ENCODE measurements around the gene TMCC2.

TMCC2 gene

GRCh38 chr1:205199931-205200299 lies 27.8 kb upstream of the TMCC2 start:
- TF ChIP-seq EGR1 (IDR thresholded peaks at IDR 0.05) = no peak
- TF ChIP-seq RAD21 (IDR thresholded peaks at IDR 0.05; ENCODE audit: low read depth) = no peak
- TF ChIP-seq TAF1 (IDR thresholded peaks at IDR 0.05; ENCODE audit: low read depth) = no peak
- no peak for TF ChIP-seq TEAD4 (IDR thresholded peaks at IDR 0.05)
- TF ChIP-seq, protein P1, sequence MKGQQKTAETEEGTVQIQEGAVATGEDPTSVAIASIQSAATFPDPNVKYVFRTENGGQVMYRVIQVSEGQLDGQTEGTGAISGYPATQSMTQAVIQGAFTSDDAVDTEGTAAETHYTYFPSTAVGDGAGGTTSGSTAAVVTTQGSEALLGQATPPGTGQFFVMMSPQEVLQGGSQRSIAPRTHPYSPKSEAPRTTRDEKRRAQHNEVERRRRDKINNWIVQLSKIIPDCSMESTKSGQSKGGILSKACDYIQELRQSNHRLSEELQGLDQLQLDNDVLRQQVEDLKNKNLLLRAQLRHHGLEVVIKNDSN (IDR thresholded peaks at IDR 0.05) = no peak
- no peak for TF ChIP-seq EP300 (IDR thresholded peaks at IDR 0.05; ENCODE audit: borderline replicate concordance)
- no peak for TF ChIP-seq CREB1 (IDR thresholded peaks at IDR 0.05; ENCODE audit: low read depth)
- TF ChIP-seq, protein P2, sequence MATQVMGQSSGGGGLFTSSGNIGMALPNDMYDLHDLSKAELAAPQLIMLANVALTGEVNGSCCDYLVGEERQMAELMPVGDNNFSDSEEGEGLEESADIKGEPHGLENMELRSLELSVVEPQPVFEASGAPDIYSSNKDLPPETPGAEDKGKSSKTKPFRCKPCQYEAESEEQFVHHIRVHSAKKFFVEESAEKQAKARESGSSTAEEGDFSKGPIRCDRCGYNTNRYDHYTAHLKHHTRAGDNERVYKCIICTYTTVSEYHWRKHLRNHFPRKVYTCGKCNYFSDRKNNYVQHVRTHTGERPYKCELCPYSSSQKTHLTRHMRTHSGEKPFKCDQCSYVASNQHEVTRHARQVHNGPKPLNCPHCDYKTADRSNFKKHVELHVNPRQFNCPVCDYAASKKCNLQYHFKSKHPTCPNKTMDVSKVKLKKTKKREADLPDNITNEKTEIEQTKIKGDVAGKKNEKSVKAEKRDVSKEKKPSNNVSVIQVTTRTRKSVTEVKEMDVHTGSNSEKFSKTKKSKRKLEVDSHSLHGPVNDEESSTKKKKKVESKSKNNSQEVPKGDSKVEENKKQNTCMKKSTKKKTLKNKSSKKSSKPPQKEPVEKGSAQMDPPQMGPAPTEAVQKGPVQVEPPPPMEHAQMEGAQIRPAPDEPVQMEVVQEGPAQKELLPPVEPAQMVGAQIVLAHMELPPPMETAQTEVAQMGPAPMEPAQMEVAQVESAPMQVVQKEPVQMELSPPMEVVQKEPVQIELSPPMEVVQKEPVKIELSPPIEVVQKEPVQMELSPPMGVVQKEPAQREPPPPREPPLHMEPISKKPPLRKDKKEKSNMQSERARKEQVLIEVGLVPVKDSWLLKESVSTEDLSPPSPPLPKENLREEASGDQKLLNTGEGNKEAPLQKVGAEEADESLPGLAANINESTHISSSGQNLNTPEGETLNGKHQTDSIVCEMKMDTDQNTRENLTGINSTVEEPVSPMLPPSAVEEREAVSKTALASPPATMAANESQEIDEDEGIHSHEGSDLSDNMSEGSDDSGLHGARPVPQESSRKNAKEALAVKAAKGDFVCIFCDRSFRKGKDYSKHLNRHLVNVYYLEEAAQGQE (IDR thresholded peaks at IDR 0.05; ENCODE audit: low read depth) = no peak
- TF ChIP-seq, protein P3, sequence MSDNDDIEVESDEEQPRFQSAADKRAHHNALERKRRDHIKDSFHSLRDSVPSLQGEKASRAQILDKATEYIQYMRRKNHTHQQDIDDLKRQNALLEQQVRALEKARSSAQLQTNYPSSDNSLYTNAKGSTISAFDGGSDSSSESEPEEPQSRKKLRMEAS (IDR thresholded peaks at IDR 0.05) = no peak
- TF ChIP-seq ZBTB7A (IDR thresholded peaks at IDR 0.05; ENCODE audit: low read depth) = no peak
- TF ChIP-seq NFIC (IDR thresholded peaks at IDR 0.05) = no peak
- TF ChIP-seq TCF12 (IDR thresholded peaks at IDR 0.05; ENCODE audit: low read depth) = no peak
- no peak for TF ChIP-seq CEBPB (IDR thresholded peaks at IDR 0.05)
- TF ChIP-seq FOXM1 (IDR thresholded peaks at IDR 0.05; ENCODE audit: borderline replicate concordance, low read depth) = no peak
- TF ChIP-seq YY1 (IDR thresholded peaks at IDR 0.05; ENCODE audit: low read depth) = no peak

- TF ChIP-seq YY1 (IDR thresholded peaks at IDR 0.05; ENCODE audit: low read depth) = no peak
- no peak for TF ChIP-seq CEBPB (IDR thresholded peaks at IDR 0.05)
- TF ChIP-seq TEAD4 (IDR thresholded peaks at IDR 0.05) = no peak
- no peak for TF ChIP-seq TCF12 (IDR thresholded peaks at IDR 0.05; ENCODE audit: low read depth)
- TF ChIP-seq FOXM1 (IDR thresholded peaks at IDR 0.05; ENCODE audit: borderline replicate concordance, low read depth) = no peak
- no peak for TF ChIP-seq NFIC (IDR thresholded peaks at IDR 0.05)
- TF ChIP-seq, protein P1 (IDR thresholded peaks at IDR 0.05) = no peak
- TF ChIP-seq TAF1 (IDR thresholded peaks at IDR 0.05; ENCODE audit: low read depth) = no peak
- no peak for TF ChIP-seq CREB1 (IDR thresholded peaks at IDR 0.05; ENCODE audit: low read depth)
- TF ChIP-seq RAD21 (IDR thresholded peaks at IDR 0.05; ENCODE audit: low read depth) = no peak
- TF ChIP-seq, protein P2 (IDR thresholded peaks at IDR 0.05; ENCODE audit: low read depth) = no peak
- TF ChIP-seq ZBTB7A (IDR thresholded peaks at IDR 0.05; ENCODE audit: low read depth) = no peak
- no peak for TF ChIP-seq EGR1 (IDR thresholded peaks at IDR 0.05)
- TF ChIP-seq, protein P3 (IDR thresholded peaks at IDR 0.05) = no peak
- TF ChIP-seq EP300 (IDR thresholded peaks at IDR 0.05; ENCODE audit: borderline replicate concordance) = no peak
Measured at GRCh38 chr1:205204552-205204951, 23.2 kb upstream of the TMCC2 start.

DNA sequence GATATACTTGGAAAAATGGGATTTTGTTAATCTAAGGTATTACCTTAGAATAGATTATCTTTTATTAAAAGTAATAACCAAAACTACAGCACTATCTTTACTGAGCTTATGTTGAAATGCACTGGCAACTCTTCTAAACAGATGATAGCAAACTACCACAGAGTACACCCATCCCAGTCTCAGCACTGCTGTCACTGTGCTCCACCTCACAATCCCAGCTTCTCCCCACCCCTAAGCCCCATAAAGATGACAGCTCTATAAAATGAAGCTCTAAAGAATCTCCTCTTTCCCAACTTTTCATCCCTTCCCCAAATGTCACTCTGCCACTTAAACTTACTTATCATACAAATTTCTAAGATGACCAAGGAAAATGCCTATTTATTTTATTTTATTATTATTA lies 22.7 kb upstream of the TMCC2 start:
- TF ChIP-seq, protein P3 (IDR thresholded peaks at IDR 0.05) = no peak
- TF ChIP-seq EGR1 (IDR thresholded peaks at IDR 0.05) (no peak), TCF12 (IDR thresholded peaks at IDR 0.05; ENCODE audit: low read depth) (no peak), YY1 (IDR thresholded peaks at IDR 0.05; ENCODE audit: low read depth) (no peak), TAF1 (IDR thresholded peaks at IDR 0.05; ENCODE audit: low read depth) (no peak), CEBPB (IDR thresholded peaks at IDR 0.05) (no peak), EP300 (IDR thresholded peaks at IDR 0.05; ENCODE audit: borderline replicate concordance) (no peak), NFIC (IDR thresholded peaks at IDR 0.05) (no peak), TEAD4 (IDR thresholded peaks at IDR 0.05) (no peak), FOXM1 (IDR thresholded peaks at IDR 0.05; ENCODE audit: borderline replicate concordance, low read depth) (no peak), CREB1 (IDR thresholded peaks at IDR 0.05; ENCODE audit: low read depth) (no peak), ZBTB7A (IDR thresholded peaks at IDR 0.05; ENCODE audit: low read depth) (no peak), RAD21 (IDR thresholded peaks at IDR 0.05; ENCODE audit: low read depth) (no peak)
- TF ChIP-seq, protein P1 (IDR thresholded peaks at IDR 0.05) = no peak
- TF ChIP-seq, protein P2 (IDR thresholded peaks at IDR 0.05; ENCODE audit: low read depth) = no peak

Data from Ishikawa (cell line).